HepG2 (cell line): ENCODE results near the gene CMKLR1. TPM values are rescaled to one million over a fixed set of nuclear protein-coding genes. Genes with fewer than 3 reads are reported as not detected.

Experiments used
- ATAC-seq: fragments of 200-7000 bp; cut with Tn5 transposase; 3 replicates; pipeline ENCODE4 v1.9.1; 2020; ENCODE audit warnings: mild to moderate bottlenecking, moderate library complexity
- BruUV-seq: library from RNA; stranded (reverse); fragments of 400-500 nt; replicated peaks from 2 replicates; lab custom pipeline; 2021; lab: Mats Ljungman, UMichigan
- CTCF ChIA-PET: fragments of 300-600 bp; formaldehyde crosslinking; extraction: SDS; loops from one replicate; lab custom pipeline; 2021; ENCODE audit warnings: low total read pairs, inconsistent platforms, low intra/inter-chr PET ratio; lab: Yijun Ruan, JAX
- POLR2A ChIA-PET: fragments of 350-600 bp; sonication (Branson Sonifier 250); formaldehyde crosslinking; loops from one replicate; lab custom pipeline; 2020; ENCODE audit warnings: antibody characterized with exemption, inconsistent platforms; lab: Yijun Ruan, JAX
- DNase-seq: peaks from one replicate; pipeline ENCODE4 v3.0.0-alpha.2; 2015; ENCODE audit warnings: low spot score
- FAIRE-seq: peaks from 3 replicates; lab custom pipeline; 2011; peaks lifted over from hg19 to GRCh38; lab: Jason Lieb, UNC
- H2AFZ ChIP-seq: one replicate; pipeline ENCODE4 v1.6.1; 2011; ENCODE audit warnings: low read length, inconsistent platforms
- H3K27ac ChIP-seq: fragments of 300-600 bp; 3 replicates; pipeline ENCODE4 v1.8.0; 2011; ENCODE audit warnings: mixed run types, mild to moderate bottlenecking, mixed read lengths, low read length, inconsistent platforms; ENCODE audit not compliant: insufficient read depth; ENCODE audit errors: extremely low read length
- H3K27me3 ChIP-seq, 2 experiments: fragments of 200-600 bp in 1 of 2; 2 replicates in 1 of 2; 3 replicates in 1 of 2; pipeline versions ENCODE4 v1.6.0 to v1.8.0; 2011; ENCODE audit warnings: low read length in 2 of 2, mild to moderate bottlenecking in 2 of 2, moderate library complexity in 2 of 2, inconsistent platforms in 1 of 2; ENCODE audit not compliant: insufficient read depth in 2 of 2, control insufficient read depth in 1 of 2
- H3K36me3 ChIP-seq, 2 experiments: fragments of 200-600 bp in 1 of 2; replicated peaks in 1 of 2; 2 replicates in 1 of 2; 3 replicates in 1 of 2; pipeline versions ENCODE4 v1.5.1 to v1.8.0; 2011; ENCODE audit warnings: low read length in 2 of 2, inconsistent platforms in 1 of 2; ENCODE audit not compliant: insufficient read depth in 2 of 2, control insufficient read depth in 1 of 2
- H3K4me1 ChIP-seq: 2 replicates; pipeline ENCODE4 v1.5.1; 2012; ENCODE audit warnings: low read length, inconsistent platforms; ENCODE audit not compliant: insufficient read depth
- H3K4me2 ChIP-seq: 2 replicates; pipeline ENCODE4 v1.6.0; 2011; ENCODE audit warnings: low read depth, low read length, inconsistent platforms
- H3K4me3 ChIP-seq, 3 experiments: fragments of 200-600 bp in 1 of 3; sonication (generic), shearing (Covaris generic) in 1 of 3; replicated peaks in 1 of 3; 2 replicates each; pipeline ENCODE4 v1.5.1; 2011 to 2016; ENCODE audit warnings: low read length in 3 of 3, inconsistent platforms in 2 of 3, low read depth in 2 of 3, mild to moderate bottlenecking in 2 of 3, control low read depth in 1 of 3, mixed read lengths in 1 of 3; ENCODE audit not compliant: insufficient read depth in 1 of 3
- H3K79me2 ChIP-seq: one replicate; pipeline ENCODE4 v1.6.1; 2011; ENCODE audit warnings: low read length, inconsistent platforms; ENCODE audit not compliant: insufficient read depth
- H3K9ac ChIP-seq: 2 replicates; pipeline ENCODE4 v1.6.0; 2011; ENCODE audit warnings: mild to moderate bottlenecking, low read depth, low read length, inconsistent platforms; ENCODE audit not compliant: insufficient read depth
- H3K9me3 ChIP-seq: 2 replicates; pipeline ENCODE4 v1.5.1; 2012; ENCODE audit warnings: mild to moderate bottlenecking, low read length
- H4K20me1 ChIP-seq: 2 replicates; pipeline ENCODE4 v1.6.0; 2011; ENCODE audit warnings: inconsistent platforms, mild to moderate bottlenecking, low read length, moderate library complexity; ENCODE audit not compliant: insufficient read depth
- DRAP1 ChIP-seq: IDR thresholded peaks from 2 replicates; pipeline ENCODE4 v1.6.1; 2016; ENCODE audit warnings: missing genetic modification reagents, missing compliant biosample characterization
- ETV6 ChIP-seq: sonication (generic); formaldehyde crosslinking; conservative IDR thresholded peaks from 2 replicates; pipeline ENCODE4 v1.4.0; 2020; ENCODE audit warnings: missing genetic modification reagents
- EZH2 ChIP-seq: conservative IDR thresholded peaks from 2 replicates; pipeline ENCODE4 v1.6.1; 2012; ENCODE audit warnings: mild to moderate bottlenecking, low read depth, low read length, moderate library complexity
- HMGXB4 ChIP-seq, 2 experiments: sonication (generic) in 1 of 2; formaldehyde crosslinking in 1 of 2; IDR thresholded peaks; 2 replicates each; pipeline versions ENCODE4 v1.4.0 to v1.6.1; 2018 to 2020; ENCODE audit warnings: missing genetic modification reagents in 2 of 2, borderline replicate concordance in 1 of 2, low read depth in 1 of 2, mild to moderate bottlenecking in 1 of 2, missing biosample characterization in 1 of 2
- HNRNPUL1 ChIP-seq: fragments of 200-400 bp; formaldehyde crosslinking; IDR thresholded peaks from 2 replicates; pipeline ENCODE4 v1.6.1; 2017; ENCODE audit warnings: low read depth, mild to moderate bottlenecking, low read length, moderate library complexity
- JUN ChIP-seq: sonication (generic); formaldehyde crosslinking; IDR thresholded peaks from 2 replicates; pipeline ENCODE4 v1.4.0; 2020; ENCODE audit warnings: mild to moderate bottlenecking, missing genetic modification reagents
- NFYB ChIP-seq: sonication (generic); formaldehyde crosslinking; IDR thresholded peaks from 2 replicates; pipeline ENCODE4 v1.4.0; 2020; ENCODE audit warnings: missing genetic modification reagents
- NR2C2 ChIP-seq: sonication (generic); formaldehyde crosslinking; IDR thresholded peaks from 2 replicates; pipeline ENCODE4 v1.4.0; 2020; ENCODE audit warnings: missing genetic modification reagents, mild to moderate bottlenecking, moderate library complexity, borderline replicate concordance
- RORA ChIP-seq: sonication (generic); formaldehyde crosslinking; IDR thresholded peaks from 2 replicates; pipeline ENCODE4 v1.5.0; 2020; ENCODE audit warnings: mild to moderate bottlenecking, missing genetic modification reagents, moderate library complexity
- SMARCE1 ChIP-seq: fragments of 450-650 bp; IDR thresholded peaks from 2 replicates; pipeline ENCODE4 v1.6.1; 2017; ENCODE audit warnings: borderline replicate concordance
- TFAP4 ChIP-seq: sonication (generic); IDR thresholded peaks from 2 replicates; pipeline ENCODE4 v1.6.1; 2016; ENCODE audit warnings: low read depth, borderline replicate concordance
- WIZ ChIP-seq: sonication (generic); formaldehyde crosslinking; IDR thresholded peaks from 2 replicates; pipeline ENCODE4 v1.5.1; 2020; ENCODE audit warnings: mild to moderate bottlenecking, missing genetic modification reagents
- ZNF17 ChIP-seq: sonication (generic); formaldehyde crosslinking; IDR thresholded peaks from 2 replicates; pipeline ENCODE4 v1.5.0; 2020; ENCODE audit warnings: mild to moderate bottlenecking, missing genetic modification reagents
- ZNF510 ChIP-seq: sonication (generic); formaldehyde crosslinking; IDR thresholded peaks from 2 replicates; pipeline ENCODE4 v1.4.0; 2020; ENCODE audit warnings: low read depth, mild to moderate bottlenecking, missing genetic modification reagents
- WGBS: methylation state at CpG from one replicate; pipeline ENCODE4 v1.1.6; 2017; ENCODE audit warnings: low lambda C conversion rate; 5-methylcytosine and 5-hydroxymethylcytosine counted together
- in situ Hi-C: cut with HindIII; loops from 2 replicates; pipeline ENCODE4 v1.10.0; 2017; ENCODE audit warnings: low pct_unique_long_range_greater_than_20kb; ENCODE audit not compliant: extremely low pct_ligation_motif_present
- intact Hi-C: fragments of 100-400 bp; cut with micrococcal nuclease; formaldehyde crosslinking; loops from one replicate; pipeline ENCODE4 v1.10.0; 2022; ENCODE audit not compliant: unreplicated experiment
- polyA plus RNA-seq, 8 experiments: library from polyadenylated mRNA; depleted of rRNA in 3 of 8; stranded (reverse) in 7 of 8; unstranded in 1 of 8; fragments of >200 nt; fragmentation: Illumina TruSeq in 4 of 8; extraction: Trizol in 4 of 8; gene quantifications; 2 replicates each; pipeline versions ENCODE4 v1.2.1 to v1.2.3, GENCODE V29; 2011 to 2016; ENCODE audit warnings: low read depth in 4 of 8, missing spikeins in 1 of 8, mixed read lengths in 1 of 8; ENCODE audit not compliant: insufficient read depth in 1 of 8
- total RNA-seq, 5 experiments: library from RNA; depleted of rRNA; stranded (reverse); fragments of >200 nt; fragmentation: Illumina TruSeq; extraction: Trizol; gene quantifications; 2 replicates each; pipeline ENCODE4 v1.2.3, GENCODE V29; 2016; ENCODE audit warnings: low read depth in 1 of 5
- TF ChIP-seq, protein P1 (sequence below): sonication (generic); formaldehyde crosslinking; IDR thresholded peaks from 2 replicates; pipeline ENCODE4 v1.8.0; 2022; ENCODE audit warnings: mild to moderate bottlenecking, missing genetic modification reagents
- TF ChIP-seq, protein P2 (sequence below): IDR thresholded peaks from 2 replicates; pipeline ENCODE4 v1.6.1; 2016; ENCODE audit warnings: low read depth

The CMKLR1 gene
- total and polyA plus RNA-seq, 2 of the 13 experiments (the other 11 are each of a cell fraction or from before 2014, with no cell fraction given): not detected

- FAIRE-seq: no peak
- WGBS: 0% methylated on average over 1 of the region's 1 CpG
- no peak for TF ChIP-seq HMGXB4 (CRISPR knock-in tag; IDR thresholded peaks at IDR 0.05; ENCODE audit: borderline replicate concordance in 1 of 2, low read depth in 1 of 2)
- TF ChIP-seq WIZ (CRISPR knock-in tag): no peak
- TF ChIP-seq NR2C2 (CRISPR knock-in tag): no peak
- TF ChIP-seq ZNF17 (CRISPR knock-in tag): no peak
- no peak for TF ChIP-seq JUN (CRISPR knock-in tag)
- no peak for TF ChIP-seq NFYB (CRISPR knock-in tag)
- no peak for TF ChIP-seq ZNF510
- no peak for TF ChIP-seq SMARCE1
- TF ChIP-seq ETV6 (CRISPR knock-in tag): no peak
- no peak for TF ChIP-seq HNRNPUL1
- no peak for TF ChIP-seq RORA (CRISPR knock-in tag)
- no peak for TF ChIP-seq DRAP1
- TF ChIP-seq EZH2: no peak
- TF ChIP-seq, protein P1, sequence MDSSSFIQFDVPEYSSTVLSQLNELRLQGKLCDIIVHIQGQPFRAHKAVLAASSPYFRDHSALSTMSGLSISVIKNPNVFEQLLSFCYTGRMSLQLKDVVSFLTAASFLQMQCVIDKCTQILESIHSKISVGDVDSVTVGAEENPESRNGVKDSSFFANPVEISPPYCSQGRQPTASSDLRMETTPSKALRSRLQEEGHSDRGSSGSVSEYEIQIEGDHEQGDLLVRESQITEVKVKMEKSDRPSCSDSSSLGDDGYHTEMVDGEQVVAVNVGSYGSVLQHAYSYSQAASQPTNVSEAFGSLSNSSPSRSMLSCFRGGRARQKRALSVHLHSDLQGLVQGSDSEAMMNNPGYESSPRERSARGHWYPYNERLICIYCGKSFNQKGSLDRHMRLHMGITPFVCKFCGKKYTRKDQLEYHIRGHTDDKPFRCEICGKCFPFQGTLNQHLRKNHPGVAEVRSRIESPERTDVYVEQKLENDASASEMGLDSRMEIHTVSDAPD (CRISPR knock-in tag): no peak
- TF ChIP-seq, protein P2, sequence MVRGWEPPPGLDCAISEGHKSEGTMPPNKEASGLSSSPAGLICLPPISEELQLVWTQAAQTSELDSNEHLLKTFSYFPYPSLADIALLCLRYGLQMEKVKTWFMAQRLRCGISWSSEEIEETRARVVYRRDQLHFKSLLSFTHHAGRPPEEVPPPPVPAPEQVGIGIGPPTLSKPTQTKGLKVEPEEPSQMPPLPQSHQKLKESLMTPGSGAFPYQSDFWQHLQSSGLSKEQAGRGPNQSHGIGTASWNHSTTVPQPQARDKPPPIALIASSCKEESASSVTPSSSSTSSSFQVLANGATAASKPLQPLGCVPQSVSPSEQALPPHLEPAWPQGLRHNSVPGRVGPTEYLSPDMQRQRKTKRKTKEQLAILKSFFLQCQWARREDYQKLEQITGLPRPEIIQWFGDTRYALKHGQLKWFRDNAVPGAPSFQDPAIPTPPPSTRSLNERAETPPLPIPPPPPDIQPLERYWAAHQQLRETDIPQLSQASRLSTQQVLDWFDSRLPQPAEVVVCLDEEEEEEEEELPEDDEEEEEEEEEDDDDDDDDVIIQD (CRISPR knock-in tag): no peak
- no peak for TF ChIP-seq TFAP4
These were observed 70.7 kb downstream of the CMKLR1 start for GRCh38 chr12:108268397-108268796.

More at GRCh38 chr12:108268397-108268796, 70.7 kb downstream of the CMKLR1 start:
- H3K4me2 ChIP-seq: no peak overlapping the region
- H3K9me3 ChIP-seq: no peaks in the 10 kb centered on the region
- H3K27me3 ChIP-seq: no peaks in the 10 kb centered on the region; a peak in 2 of 5 replicates
- H3K9ac ChIP-seq: no peak overlapping the region
- H3K4me3 ChIP-seq: no peak overlapping the region
- no peak overlapping the region for H2AFZ ChIP-seq
- H3K79me2 ChIP-seq: no peaks in the 10 kb centered on the region
- H3K27ac ChIP-seq: no peak overlapping the region
- no peaks in the 10 kb centered on the region for H3K36me3 ChIP-seq
- in situ Hi-C loops (no loop called here), intact Hi-C loops (no loop called here)
- no peaks in the 10 kb centered on the region for H3K4me1 ChIP-seq
- POLR2A ChIA-PET: no interaction called here
- BruUV-seq: no TSS peak
- ATAC-seq: no peak
- CTCF ChIA-PET: no interaction called here
- no peak for DNase-seq
- no peaks in the 10 kb centered on the region for H4K20me1 ChIP-seq
